OCI-LY7 (cell line): ENCODE results near the gene MTF2.

Experiments
- EZH2phosphoT487 ChIP-seq: fragments of 200-600 bp; sonication (generic); IDR thresholded peaks from 2 replicates; pipeline ENCODE4 v1.6.1; 2018; ENCODE audit warnings: low read depth, borderline replicate concordance, mild to moderate bottlenecking, mixed run types, antibody characterized with exemption, low read length, moderate library complexity, mixed read lengths
- TF ChIP-seq, protein P1 (sequence below): fragments of 200-600 bp; sonication (generic); conservative IDR thresholded peaks from 2 replicates; pipeline ENCODE4 v1.5.1; 2014; ENCODE audit warnings: mild to moderate bottlenecking, antibody characterized with exemption, low read length, moderate library complexity, mixed read lengths

DNA sequence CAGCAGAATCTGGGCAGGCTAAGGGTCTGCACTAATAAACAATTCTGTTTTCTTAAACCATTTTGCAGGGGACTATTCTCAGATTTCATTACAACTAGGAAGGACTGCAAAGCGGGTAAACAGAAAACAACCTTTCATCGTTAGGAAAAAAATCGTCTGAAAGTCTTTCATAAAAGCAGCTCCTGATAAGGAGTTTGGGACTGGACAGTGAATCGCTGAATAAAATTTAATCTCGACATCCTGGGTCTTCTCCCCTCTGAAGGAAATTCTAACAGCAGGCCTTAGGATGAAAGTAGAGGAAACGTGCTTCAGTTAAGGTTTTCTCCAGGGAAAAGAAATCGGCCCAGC is 471 bp upstream of the MTF2 start:
- TF ChIP-seq, protein P1, sequence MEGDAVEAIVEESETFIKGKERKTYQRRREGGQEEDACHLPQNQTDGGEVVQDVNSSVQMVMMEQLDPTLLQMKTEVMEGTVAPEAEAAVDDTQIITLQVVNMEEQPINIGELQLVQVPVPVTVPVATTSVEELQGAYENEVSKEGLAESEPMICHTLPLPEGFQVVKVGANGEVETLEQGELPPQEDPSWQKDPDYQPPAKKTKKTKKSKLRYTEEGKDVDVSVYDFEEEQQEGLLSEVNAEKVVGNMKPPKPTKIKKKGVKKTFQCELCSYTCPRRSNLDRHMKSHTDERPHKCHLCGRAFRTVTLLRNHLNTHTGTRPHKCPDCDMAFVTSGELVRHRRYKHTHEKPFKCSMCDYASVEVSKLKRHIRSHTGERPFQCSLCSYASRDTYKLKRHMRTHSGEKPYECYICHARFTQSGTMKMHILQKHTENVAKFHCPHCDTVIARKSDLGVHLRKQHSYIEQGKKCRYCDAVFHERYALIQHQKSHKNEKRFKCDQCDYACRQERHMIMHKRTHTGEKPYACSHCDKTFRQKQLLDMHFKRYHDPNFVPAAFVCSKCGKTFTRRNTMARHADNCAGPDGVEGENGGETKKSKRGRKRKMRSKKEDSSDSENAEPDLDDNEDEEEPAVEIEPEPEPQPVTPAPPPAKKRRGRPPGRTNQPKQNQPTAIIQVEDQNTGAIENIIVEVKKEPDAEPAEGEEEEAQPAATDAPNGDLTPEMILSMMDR: no peak; the same call in 1 of the 2 replicates
- no peak for TF ChIP-seq EZH2phosphoT487
